ENCODE data around the gene SLC22A7.

SLC22A7 gene

GRCh38 chr6:43297644-43298564, at the start of gene SLC22A7:
SLC22A7 (plus strand) TSS chr6:43298260; CDS start chr6:43298359, 99 bp downstream.
- no peak for DNase-seq

GRCh38 chr6:43248791-43249190, 49.3 kb upstream of the SLC22A7 start:
- no peak for DNase-seq

DNA sequence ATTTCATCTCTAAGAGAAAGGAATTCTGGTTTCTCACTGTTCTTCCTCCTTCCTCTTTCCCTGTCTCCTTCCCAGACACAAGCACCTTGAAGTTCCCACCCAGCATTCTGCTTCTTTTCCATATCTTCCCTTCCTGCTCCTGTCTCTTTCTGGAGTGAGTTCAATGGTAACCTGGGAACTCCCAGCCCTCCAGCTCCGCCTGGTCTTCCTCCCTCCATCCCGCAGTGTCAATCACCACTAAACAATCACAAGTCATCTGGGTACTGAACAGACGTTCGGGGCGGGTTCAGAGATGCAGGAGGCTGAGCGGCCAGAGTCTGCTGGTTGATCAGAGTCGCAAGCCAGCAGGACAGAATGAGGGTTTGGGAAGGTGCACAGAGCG, 47.1 kb upstream of the SLC22A7 start:
- no peak for DNase-seq

GRCh38 chr6:43253401-43253800, 44.7 kb upstream of the SLC22A7 start:
- DNase-seq, result no peak

DNA sequence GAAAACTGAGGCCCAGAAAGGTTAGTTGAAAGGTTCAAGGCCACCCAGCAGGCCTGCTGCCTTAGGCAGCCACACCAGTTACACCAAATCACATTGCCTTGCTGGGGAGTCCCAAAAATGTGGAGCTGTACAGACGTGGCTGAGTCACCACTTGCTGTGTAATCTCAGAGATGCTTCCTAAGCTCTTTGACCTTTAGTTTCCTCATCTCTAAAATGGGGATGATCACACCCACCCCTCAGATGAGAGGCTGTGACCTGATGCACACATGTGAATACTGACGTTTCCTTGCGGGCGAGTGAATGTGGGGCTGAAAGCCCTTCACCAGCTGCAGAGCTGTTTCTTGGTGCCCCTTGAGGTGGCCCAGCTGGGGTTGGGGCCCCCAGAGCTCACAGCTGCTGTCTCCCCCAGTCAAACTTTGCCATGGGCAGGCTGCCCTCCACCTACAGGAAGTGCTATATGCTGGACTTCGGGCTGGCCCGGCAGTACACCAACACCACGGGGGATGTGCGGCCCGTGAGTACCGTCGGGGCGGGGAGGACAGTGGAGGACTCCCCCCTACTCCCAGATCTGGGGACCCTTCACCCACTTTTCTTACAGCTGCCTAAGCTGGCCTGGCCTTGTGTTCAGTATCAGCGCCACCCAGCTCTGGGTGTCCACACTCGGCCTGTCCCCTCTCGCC, 43.8 kb upstream of the SLC22A7 start:
- DNase-seq, result no peak

- no peak for DNase-seq
These were observed 43.2 kb upstream of the SLC22A7 start for GRCh38 chr6:43254846-43255245.

GRCh38 chr6:43255408-43256054, 42.5 kb upstream of the SLC22A7 start:
- DNase-seq, result no peak

DNA sequence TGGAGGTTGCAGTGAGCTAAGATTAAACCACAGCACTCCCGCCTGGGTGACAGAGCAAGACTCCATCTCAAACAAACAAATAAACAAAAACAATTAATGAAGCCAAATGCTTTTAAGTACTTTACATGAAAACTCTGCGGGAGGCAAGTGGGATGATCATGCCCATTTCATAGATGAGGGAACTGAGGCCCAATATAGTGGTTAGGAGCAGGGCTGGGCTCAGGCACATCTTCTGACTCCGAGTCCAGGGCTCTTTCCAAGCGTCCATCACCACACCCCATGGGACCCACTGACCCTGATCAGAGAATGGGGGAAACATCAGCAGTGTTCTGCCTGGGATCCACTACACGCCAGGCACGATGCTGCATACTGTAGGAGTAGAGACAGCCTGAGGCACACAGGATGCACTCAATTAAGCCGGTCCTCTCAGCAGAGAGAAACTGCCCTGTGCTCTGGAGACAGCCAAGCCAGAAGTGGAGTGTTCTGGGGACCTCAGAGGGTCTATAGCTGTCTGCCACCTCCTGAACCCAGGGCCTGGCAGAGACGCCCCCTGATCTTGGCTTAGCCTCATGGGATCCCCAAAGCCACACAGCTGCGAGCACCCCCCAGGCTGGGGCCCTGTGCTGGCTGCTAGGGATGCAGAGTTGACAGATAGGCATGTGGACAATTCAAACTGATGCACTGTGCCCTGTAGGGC, 41.2 kb upstream of the SLC22A7 start:
- no peak for DNase-seq

DNA sequence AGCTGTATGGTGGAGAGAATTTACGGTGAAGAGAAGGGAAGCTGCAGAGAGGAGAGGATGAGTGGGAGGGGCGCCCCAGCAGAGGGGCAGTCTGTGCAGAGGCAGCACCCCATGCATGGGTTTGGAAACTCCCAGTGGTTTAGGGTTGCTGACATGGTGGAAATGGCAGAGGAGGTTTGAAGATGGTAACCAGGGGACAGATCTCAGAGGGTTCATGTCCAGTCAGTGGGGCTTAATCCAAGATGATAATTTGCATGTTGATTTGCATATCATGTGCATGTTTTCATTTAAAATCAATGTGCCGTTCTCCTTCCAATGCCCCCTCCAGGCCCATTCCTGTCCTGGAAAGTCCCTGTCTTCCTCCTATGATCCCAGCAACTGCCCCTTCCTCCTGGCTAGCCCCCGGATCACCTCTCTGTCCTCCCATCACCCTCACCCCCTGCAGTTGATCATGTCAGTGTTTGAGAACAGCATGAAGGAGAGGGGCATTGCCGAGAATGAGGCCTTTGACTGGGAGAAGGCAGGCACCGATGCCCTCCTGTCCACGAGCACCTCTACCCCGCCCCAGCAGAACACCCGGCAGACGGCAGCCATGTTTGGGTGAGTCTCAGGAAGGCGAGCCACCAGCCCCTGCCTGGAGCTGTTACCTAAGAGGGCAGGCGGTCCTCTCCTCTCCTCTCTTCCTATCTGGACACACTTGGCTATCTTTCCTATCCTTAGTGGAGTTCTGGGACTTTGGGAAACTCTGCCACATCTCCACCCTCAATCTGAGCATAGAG, 40.5 kb upstream of the SLC22A7 start:
- DNase-seq, result no peak

DNA sequence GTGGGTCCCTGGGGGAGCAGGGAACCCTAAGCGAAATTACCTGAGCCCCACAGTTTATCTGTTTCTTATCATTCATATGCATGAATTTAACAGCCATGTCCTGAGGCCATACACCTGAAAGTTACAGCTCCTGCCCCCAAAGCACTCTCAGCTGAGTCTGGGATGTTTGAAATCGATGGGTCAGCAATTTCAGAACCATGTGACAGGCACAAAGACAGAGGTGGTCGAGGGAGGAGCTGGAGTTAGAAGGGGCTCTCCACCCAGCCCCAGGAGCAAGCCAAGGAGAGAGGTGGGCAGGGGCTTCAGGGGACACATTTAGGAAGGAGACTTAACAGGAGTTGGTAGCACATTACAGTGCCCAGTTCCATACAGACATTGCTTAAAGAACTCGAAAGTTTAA, 39.9 kb upstream of the SLC22A7 start:
- no peak for DNase-seq

GRCh38 chr6:43258807-43259686, 39.0 kb upstream of the SLC22A7 start:
- no peak for DNase-seq

- DNase-seq, result no peak
These were observed 37.3 kb upstream of the SLC22A7 start for GRCh38 chr6:43260791-43261190.

- DNase-seq, result no peak
These were observed 36.9 kb upstream of the SLC22A7 start for GRCh38 chr6:43261198-43261597.

- DNase-seq, result no peak
These were observed 35.9 kb upstream of the SLC22A7 start for GRCh38 chr6:43262000-43262779.

GRCh38 chr6:43262780-43263313, 35.2 kb upstream of the SLC22A7 start:
- no peak for DNase-seq

- peak; percentile 8 for DNase-seq
These were observed 34.5 kb upstream of the SLC22A7 start for GRCh38 chr6:43263314-43264178.

DNA sequence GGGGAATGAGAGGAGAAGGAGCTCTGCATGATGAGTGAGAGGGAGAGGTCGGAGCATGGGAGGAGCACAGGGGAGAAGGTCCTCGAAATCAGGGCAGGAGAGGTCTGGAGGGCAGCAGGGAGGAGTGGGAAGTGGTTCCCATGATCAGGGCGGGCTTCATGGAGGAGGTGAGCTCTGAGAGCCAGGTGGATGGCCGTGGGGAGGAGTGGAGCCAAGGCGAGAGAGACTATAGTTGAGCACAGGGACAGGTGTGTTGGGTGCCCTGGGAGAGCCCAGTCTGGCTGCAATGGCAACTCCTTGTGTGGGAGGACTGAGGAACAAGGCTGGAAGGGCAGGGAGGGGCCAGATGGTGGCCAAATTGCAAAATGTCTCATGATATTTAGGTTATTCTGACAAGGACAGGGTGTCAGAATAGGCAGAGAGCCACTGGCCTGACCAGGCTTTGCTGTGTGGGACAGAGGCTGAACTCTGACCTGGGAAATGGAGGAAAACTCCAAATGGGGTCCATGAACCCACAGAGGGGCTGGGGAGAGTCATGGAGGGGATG, 33.4 kb upstream of the SLC22A7 start:
- no peak for DNase-seq

DNA sequence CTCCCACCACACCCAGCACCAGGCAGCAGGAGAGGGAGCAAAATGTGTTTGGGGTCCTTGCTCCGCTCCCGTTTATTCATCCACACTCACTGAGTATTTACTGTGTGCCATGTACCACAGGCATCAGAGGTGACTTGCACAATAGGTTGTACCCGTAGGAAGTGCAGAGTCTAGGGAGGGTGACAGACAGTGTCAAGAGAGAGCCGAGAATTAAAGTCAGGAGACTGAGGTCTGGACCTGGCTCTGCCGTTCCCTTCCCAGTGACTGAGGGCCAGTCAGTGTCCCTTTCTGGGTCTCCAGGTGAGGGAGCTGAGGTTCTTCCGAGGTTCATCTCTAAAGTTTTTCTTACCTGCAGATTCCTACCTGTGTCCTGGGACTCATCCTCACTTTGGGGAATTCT, 32.5 kb upstream of the SLC22A7 start:
- no peak for DNase-seq

Data from NCI-H2107 (cell line).